ENCODE results near the gene AMBRA1.
"Not testable (repeated sequence)": the region's sequence is repeated elsewhere in the genome, so short reads cannot be mapped to it uniquely, and the experiment has no call there.

AMBRA1 gene

DNA sequence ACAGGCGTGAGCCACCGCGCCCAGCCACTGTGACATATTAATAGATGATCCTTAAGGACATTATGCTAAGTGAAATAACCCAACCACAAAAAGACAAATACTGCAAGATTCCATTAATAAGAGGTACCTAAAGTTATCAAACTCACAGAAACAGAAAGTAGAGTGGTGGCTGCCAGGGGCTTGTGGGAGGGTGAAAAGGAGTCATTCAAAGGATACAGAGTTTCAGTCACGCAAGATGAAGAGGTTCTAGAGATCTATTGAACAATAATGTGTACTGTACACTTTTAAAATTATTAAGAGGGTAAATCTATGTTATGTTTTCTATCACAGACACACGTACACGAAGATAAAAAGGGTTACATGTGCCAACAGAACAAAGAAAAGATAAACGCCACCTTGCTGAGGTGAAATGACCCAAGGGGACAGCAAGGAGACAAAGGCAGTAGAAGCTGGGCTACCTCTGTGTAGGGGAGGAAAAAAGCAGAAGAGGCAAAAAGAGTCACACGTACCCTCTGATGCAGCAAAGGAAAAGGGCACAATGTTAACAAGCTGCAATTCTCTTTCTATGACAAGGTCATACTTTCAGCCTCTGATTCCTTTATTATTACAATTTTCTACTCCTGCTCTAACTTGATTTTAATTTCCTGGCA lies 65.3 kb downstream of the AMBRA1 start:
- DNase-seq = no peak

DNA sequence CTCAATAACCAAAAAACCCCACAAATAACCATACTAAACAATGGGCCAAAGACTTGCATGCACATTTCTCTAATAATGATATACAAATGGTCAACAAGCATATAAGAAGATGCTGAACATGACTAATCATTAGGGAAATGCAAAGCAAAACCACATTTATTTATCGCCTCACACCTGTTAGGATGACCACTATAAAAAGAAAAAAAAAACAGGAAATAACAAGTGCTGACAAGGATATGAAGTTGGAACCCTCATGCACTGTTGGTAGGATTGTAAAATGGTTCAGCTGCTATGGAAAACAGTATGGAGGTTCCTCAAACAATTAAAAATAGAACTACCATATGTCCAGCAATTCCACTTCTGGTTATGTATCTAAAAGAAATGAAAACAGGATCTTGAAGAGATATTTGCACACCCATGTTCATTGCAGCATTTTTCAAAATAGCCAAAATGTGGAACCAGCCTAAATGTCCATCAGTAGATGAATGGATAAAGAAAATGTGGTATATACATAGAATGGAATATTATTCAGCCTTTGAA lies 66.2 kb downstream of the AMBRA1 start:
- no peak for DNase-seq

DNA sequence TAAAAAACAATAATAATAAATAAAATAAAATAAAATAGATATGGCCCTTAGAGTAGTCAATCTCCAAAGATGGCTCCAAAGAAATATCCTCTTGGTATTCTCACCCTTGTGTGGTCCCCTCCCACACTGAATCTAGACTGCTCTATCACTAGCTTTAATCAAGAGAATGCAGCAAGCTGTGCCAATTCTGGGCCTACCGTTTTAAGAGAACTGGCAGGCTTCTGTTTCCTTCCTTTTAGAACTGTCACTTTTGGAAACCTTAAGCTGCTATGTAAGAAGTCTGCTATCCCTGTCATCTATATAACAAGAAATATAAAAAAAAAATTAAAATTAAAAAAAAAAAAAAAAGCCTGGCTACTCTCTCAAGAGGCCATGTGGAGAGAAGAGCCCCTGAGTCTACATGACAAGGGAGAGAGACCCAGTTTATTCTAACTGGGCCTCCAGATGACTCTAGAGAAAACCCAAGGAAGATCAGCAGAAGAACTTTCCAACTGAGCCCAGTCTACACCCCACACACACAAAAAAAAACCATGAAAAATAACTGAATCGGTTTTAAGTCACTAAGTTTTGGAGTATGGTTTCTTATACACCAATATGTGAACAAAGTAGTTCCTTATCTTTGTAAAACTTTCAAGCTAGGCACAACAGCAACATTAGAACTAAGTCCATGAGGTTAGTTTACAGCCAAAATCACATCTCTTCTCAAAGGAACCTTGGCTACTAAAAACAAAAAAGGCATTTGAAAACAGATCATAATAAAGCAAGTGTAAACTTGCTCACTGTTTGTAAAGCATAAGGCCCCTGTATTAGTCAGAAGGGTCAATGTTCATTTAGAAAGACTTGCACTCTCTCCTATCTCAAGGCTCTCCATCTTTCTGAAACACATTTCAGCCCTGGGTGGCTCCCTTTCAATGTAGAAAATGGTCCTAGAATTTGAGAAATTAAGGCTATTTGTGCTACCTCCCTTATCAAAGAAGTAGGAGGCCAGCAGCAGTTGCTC lies 67.3 kb downstream of the AMBRA1 start:
- no peak for DNase-seq

DNA sequence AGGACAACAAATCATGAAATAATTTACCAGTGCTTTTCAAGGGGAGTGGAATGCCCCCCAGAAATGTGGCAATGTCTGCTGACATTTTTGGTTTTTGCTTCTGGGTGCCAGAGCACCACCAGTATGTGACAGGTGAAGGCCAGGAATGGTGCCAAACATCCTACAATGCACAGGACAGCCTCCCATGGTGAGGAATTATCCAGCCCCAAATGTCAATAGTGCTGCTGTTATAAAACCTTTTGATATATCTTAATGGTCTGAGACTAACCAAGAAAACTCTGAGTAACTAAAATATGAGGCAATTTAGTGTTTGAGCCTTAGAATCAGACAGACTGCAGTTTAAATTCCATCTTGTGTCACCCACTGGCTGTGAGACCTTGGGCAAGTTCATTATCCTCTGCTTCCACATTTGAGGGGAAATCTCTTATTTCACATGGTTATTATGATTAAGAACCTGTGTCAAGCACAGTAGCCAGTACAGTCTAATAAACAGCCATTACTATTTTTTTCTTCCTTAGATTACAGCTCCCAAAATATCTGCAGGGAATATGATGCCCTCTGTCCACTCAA lies 69.5 kb downstream of the AMBRA1 start:
- no peak for DNase-seq

DNA sequence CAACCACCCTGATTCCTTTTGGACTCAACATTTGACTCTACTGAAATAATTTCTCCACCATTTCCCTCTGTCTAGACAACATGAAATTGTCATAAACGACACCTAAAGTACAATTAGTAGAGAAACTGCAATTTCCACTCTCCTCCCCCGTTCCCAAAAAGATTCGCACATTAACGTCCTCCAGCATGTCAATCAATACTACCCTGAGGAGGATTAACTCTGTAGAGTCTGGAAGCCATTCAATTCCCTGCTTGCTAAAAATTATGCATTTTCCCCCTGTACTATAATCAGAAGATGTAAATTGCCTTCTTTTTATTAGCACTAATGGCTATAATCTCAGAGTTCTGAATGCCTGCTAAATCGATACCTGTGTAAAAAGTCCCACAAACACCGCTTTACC lies 70.5 kb downstream of the AMBRA1 start:
- DNase-seq = no peak

DNA sequence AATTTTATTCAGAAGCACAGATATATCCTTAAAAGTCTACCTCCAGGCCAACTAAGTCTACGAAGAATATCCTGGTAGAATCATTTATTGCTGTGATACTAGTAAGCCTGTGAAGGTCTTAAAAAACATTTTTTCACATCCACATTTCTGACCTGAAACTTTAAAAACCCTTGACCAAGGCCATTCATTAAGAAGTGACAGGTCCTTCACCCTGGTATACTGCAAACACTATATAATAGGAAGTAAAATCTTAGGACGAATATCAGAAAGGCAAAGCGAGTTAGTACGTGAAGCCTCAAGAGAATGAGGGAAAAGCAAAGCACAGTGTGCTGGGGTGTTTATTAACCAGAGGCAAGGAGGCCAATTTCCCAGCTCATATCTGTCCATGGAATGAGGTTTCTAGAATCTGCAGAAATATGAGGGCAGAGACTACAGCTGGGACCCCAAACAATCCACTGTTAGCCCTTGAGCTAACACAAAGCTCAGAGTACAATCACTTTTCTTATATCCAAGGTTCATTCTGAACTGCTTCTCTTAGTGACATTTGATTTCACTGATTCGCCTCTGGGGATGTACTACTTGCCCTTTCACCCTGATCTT lies 71.0 kb downstream of the AMBRA1 start:
- no peak for DNase-seq

DNA sequence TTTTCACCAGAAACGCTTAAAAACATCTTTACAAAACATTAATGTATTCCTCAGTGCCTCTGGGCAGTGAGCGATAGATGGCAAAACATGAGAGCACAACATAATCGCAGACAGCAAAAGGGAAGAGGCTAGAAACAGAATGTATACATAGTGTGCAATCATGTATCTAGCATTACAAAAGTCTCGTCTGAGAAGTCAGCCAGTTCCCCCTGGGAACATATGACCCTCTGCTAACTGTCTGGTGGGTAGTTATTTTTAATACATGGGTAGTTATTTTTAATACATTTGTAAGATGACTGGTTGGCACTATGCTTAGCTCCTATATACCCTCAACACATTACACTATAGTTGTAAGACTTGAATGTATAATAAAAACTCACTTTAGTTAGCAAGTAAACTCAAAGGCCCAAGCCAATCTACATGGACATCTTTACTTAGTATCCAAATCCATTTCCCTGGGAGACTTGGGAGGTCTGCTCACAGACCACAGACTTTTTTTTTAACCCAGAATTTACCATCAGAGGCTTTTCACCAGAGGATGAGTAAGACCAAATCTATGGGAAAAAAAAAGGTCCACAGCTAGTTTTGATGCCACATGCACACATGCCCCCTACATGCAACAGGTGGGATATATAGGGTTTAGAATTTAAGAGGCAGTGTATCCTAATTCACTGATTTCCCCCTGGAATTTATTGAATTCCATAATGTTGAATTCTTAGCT lies 71.7 kb downstream of the AMBRA1 start:
- no peak for DNase-seq

DNA sequence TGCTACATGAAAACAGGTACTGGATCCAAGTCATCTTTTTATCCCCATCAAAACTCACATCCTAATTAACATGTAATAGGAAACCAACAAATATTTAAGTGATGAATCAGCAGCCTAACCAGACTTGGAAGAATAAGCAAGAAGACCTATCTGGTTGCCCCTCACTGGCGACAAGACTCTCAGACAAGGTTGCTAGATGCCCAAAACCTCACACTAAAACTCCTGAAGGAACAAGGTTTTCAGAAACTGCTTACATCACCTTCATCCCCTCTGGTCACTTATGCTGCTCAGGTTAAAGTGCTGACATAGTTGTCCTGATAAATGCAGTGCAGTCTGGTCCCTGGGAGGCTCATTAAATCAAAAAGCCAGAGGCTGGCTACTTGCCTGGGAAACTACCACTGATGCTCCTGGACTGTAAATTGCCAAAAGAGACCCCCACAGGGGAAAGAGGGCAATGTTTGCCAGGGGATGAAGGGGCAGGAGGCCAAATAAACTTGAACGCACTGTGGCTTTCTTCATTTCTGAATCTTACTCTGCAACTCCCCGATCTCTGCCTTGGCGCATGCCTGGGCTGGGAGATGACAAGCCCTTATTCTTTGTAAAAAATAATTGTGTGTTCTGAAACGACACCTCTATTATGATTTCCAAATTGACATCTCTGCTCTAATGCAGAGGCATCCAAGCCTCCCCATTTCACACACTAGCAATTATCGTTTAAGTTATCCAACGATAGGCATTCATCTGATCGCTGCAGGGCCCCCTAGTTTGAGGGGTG lies 72.7 kb downstream of the AMBRA1 start:
- no peak for DNase-seq

DNA sequence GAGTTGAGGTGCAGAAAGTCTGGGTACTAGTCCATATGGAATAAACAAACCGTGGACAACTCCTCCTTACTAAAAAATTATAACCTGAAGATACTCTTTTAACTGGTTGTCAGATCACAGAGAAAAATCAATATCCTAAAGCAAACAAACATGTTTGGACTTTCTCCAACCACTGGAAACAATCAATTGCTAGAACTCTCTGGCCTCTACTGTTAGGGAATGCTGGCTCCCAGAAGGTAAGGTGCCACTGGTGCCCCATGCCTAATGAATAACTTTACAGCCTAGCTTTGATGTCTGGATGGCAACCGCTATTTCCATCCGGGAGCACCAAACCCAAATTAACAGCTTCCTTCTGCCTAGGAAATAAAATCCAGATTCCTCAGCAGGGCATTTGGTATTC lies 74.5 kb downstream of the AMBRA1 start:
- no peak for DNase-seq

DNA sequence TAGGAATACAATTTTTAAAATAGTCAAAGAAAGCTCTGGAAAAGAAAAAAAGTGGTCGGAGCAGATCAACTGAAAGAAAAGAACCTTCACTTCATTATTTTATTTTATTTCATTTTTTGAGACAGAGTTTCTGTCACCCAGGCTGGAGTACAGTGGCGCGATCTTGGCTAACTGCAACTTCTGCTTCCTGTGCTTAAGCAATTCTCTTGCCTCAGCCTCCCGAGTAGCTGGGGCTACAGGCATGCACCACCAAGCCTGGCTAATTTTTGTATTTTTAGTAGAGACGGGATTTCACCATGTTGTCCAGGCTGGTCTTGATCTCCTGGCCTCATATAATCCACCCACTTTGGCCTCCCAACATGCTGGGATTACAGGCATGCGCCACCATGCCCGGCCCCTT lies 74.9 kb downstream of the AMBRA1 start:
- DNase-seq = not testable (repeated sequence)

DNA sequence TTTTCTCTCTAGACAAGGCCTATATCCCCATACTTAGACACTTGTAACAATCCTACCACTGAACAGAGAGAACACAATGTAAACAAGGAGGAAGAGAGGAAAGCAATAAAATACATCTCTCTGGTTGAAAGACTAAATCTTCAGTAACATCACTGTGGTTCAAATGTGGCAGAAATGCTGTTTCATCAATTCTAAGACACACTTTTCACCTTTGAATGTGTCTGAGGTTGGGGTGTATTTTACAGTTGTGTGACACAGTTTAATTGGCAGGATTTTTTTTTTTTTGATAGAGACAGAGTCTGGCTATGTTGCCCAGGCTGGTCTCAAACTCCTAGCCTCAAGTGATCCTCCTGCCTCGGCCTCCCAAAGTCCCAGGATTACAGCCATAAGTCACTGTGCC lies 79.5 kb downstream of the AMBRA1 start:
- no peak for DNase-seq

DNA sequence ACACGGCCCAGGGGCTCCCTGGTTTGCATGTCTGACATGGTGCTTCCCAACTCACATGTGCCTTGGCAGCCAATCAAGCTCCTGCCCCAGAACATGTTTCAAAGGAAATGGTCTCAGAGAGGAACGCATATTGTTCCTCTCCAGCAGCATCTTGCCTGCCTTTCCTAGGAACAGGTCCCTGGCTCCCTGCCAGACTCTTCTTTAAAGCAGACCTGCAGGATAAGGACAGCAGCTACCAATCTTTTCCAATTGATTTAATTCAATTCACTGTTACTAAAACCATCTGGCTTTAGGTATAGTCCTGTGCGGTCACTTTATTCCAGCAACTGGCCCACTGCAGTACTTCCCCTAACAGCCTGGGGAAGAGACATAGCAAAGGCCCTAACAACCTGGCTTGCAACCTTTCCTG lies 79.9 kb downstream of the AMBRA1 start:
- DNase-seq = no peak

DNA sequence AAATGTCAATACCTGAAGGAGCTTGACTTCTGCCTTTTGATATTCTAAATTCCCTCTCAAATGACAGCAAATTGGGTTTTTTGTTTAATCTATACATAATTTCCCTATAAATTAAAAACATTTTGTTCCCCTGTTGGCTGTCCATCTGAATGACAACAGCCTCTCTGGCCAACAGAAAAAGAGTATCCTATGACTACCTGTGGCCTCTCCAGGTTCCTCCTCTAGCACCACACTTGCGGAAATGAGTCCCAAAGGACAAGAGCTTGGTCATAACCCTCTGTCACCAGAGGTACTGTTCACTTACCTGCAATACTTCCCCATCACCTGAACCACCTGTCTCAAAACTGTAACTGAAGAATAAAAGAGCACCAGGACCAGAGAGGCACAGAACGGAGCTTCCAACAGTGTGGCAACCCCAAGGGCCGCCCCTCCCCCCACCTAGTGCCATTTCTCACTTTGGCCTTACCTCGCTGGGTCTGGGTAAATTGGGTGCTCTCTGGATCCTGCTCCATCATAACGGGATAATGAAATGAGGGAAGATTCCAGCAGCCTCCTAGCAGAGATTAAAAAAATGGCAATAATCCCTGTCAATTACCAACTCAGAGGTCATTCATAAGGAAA lies 81.5 kb downstream of the AMBRA1 start:
- no peak for DNase-seq

DNA sequence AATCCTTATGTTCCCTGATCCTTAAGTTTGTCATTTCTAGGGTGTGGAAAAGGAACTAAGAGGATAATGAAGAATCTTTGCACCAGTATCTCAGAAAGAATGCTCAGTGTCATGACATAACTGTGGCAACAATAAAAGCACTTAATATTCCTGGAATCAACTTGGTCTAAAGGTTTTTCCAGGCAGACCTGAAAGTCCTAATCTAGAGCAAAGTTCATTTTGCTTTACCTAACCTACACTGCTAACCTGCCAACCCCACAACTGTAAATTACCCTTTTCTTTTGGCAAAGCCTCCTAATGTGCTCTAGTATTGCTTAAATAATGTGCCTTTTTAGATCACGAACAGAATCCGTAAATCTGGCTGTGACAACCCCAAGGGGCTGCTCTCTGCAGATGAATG lies 82.5 kb downstream of the AMBRA1 start:
- DNase-seq = no peak

DNA sequence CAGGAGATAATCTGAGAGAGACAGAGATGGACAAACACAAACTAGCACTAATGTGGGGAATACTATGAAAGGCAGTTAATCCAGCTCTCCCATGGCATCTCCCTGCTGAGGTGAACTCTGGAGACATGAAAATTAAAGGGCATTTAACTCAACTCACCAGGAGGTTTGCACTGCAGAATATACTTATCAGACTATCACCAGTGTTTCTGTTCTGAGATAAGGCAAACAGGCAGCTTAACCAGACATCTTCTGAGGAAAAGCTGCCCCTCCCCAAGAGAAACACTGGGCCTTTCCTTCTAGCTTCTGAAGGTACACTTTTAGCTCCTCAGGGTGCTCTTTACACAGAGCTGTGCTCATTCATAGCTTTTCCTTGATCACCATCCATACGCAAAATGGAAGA lies 85.5 kb downstream of the AMBRA1 start:
- no peak for DNase-seq

DNA sequence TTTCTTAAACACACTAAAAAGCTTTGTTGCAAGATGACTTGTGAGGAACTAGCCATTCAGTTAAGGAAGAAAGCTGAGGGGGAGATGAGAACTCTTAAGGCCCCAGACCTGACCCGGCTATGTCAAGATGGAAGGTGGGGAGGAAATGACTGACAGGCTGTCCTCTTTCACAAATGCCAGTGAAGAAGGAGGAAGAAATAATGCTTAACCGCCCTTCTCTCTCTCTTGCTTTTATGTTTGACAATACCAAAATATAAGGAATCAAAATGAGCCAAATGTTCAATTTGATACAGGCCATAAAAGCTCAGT lies 87.4 kb downstream of the AMBRA1 start:
- no peak for DNase-seq

DNA sequence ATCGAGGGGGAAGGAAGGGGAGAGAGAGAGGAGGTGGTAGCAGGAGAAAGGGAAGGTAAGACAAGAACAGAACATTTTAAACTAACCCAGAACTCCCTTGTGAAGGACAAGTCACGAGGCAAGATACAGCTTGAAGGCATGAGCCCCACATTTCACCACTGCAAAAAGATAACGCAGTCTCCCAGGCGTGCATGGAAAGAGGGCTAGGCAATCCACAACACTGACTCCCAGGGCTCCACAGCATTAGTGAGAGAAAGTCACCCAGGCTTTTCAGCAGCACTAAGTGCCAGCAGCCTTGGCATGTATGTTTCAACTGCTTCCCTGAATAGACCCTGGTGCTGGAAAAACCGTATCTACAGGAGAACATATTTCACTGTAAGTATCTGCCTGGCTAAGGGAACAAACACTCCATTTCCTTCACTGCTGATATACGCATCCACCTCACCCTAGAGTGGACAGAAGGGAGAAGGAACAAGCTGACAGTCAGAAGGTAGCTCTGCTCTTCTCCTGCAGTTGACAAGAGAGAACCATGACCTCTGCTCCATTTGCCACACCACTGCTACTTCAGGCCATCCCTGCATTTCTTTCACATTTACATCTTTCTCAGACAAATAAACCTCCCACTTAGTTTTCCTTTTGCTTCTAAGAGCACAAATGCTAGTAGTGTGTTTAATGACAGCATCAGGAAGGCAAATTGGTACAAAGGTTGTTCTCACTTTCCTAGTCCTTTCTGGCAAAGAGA lies 87.9 kb downstream of the AMBRA1 start:
- no peak for DNase-seq

DNA sequence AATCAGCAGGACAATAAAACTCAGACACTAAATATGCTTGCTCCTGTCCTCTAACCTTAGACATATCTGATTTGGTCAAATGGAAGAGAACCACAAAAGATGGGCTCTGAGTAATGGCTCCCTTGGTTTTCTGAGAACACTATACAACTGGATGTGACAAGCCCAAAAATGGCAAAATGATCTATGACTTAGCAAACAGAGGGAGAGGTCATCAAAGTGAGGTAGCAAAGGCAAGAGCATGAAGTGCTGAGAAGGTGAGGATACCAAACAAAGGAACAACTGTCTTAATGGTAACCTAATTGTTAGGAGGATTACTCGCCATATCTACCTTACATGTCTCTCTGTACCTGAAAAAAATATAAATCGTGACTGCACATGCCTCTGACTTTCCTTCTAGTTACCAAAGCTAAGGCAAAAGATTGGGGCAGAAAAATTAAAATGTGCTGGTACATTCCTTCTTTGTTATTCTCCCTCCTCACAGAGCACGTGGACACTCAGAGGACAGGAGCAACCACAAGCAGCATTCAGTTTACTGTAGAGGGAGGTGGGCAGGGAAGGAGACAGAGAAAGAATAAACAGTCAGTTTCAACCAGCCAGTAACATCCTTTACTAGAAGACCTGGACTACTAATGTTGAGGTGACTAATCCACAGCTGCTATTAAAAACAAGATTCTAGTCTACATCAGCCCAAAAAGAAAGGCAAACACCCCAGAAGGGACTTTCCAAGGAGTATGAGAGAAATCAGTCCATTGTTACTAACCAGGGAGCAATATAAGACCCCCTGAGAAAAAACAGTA lies 88.8 kb downstream of the AMBRA1 start:
- DNase-seq = no peak

DNA sequence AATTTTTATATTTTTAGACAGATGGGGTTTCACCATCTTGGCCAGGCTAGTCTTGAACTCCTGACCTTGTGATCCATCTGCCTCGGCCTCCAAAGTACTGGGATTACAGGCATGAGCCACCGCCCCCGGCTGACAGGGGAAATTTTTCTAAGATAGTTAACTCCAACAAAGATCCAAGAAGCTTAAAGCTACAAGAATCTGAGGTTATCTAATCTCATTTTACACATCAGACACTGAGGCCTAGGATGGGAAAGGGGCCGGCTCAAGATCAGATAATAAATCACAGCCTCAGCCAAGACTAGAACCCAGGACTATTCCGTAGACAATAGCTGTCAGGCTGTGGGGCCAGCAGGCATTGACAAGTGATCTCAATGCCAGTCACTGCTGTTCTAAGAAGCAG lies 94.0 kb downstream of the AMBRA1 start:
- DNase-seq = no peak

DNA sequence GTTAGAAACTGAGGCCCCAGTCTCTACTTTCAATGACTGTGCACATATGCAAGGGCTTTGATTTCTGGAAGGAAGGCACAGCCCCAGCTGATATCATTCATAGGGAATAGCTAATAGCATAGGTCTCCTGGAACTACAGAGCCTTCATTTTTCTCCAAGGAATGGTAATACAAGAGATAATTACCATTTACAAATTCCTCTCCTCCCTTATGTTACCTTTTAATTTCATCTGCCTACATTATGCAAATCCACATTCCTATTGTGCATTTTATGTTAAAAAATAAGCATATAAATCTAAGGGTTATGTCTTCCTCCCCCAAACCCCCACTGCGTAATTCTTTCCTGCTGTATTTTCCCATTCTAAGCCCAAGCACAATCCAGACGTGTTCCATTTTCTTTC lies 94.9 kb downstream of the AMBRA1 start:
- DNase-seq = no peak
